ENCODE results near the gene MLLT6. TPM values are rescaled to one million over a fixed set of nuclear protein-coding genes. Genes with fewer than 3 reads are reported as not detected.

Gene MLLT6
- total and polyA plus RNA-seq, 2 of the 4 experiments (the other 2 are of a cell fraction): 7.2 to 21.2 TPM

DNA sequence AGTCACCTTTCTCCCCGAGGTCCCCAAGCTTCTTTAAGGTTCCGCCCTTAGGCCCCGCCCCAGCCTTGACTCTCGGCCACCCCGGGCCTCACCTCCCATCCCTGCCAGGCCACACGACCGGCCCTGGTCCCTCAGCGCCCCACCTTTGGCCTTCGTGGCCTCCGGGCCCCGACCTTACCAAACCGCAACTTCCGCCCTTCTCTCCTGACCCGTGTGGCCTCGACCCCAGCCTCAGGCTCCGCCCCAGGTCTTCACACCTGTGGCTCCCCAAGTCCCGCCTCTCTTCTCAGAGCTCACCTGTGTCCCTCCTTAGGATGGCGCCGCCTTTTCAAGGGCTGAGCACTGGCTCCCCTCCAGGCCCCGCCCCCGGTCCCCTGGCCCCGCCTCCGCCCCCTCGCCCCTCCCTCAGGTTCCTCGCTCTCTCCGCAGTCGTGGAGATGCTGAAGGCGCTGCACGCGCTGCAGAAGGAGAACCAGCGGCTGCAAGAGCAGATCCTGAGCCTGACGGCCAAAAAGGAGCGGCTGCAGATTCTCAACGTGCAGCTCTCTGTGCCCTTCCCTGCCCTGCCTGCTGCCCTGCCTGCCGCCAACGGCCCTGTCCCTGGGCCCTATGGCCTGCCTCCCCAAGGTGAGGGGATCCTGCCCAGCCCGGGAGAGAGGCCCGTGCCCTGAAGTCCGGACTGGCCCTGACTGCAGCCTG lies 15.0 kb downstream of the MLLT6 start:
- Histone ChIP-seq H3K9ac (ENCODE audit: low read depth, low read length) (no peak overlapping the region), H2BK15ac (ENCODE audit: low read depth, low read length) (no peak overlapping the region), H2BK20ac (ENCODE audit: low read depth, low read length) (no peak overlapping the region), H3K18ac (ENCODE audit: low read depth, low read length) (no peak overlapping the region), H3K27me3 (ENCODE audit: control insufficient read depth, insufficient read depth, low read length) (no peaks in the 10 kb centered on the region), H2BK120ac (ENCODE audit: low read depth, low read length) (no peak overlapping the region), H3K9me3 (ENCODE audit: control insufficient read depth, insufficient read depth, low read length) (no peaks in the 10 kb centered on the region), H4K5ac (ENCODE audit: low read depth, low read length) (no peak overlapping the region), H3K79me1 (ENCODE audit: low read depth in 1 of 2, low read length in 2 of 2) (no peaks in the 10 kb centered on the region), H3K36me3 (ENCODE audit: control insufficient read depth, insufficient read depth, low read length) (peaks cover 59% of the 10 kb centered on the region), H3K4me3 (ENCODE audit: insufficient read depth, low read depth, low read length) (no peak overlapping the region), H3K27ac (ENCODE audit: insufficient read depth, low read length) (no peak overlapping the region), H3K4me2 (ENCODE audit: low read depth, low read length) (no peak overlapping the region), H3K4me1 (ENCODE audit: control insufficient read depth, insufficient read depth, low read length) (no peaks in the 10 kb centered on the region; the same call in 1 of the 2 replicates), H3K9me1 (ENCODE audit: insufficient read depth, low read length) (no peaks in the 10 kb centered on the region), H4K91ac (ENCODE audit: insufficient read depth, low read depth, low read length) (no peak overlapping the region), H3K56ac (ENCODE audit: extremely low read depth, insufficient read depth, low read length) (no peak overlapping the region), H3K14ac (replicated peaks; ENCODE audit: low read depth, low read length) (no peak overlapping the region), H2AK5ac (ENCODE audit: low read depth, low read length) (no peak overlapping the region), H3K4ac (ENCODE audit: low read depth, low read length) (no peak overlapping the region), H2AK9ac (replicated peaks; ENCODE audit: low read depth, low read length, poor library complexity) (no peak overlapping the region), H3K23ac (ENCODE audit: low read depth, low read length) (no peak overlapping the region), H2AFZ (replicated peaks; ENCODE audit: low read length, poor library complexity) (no peak overlapping the region), H2BK5ac (ENCODE audit: low read depth, low read length, poor library complexity, severe bottlenecking) (no peak overlapping the region), H4K20me1 (ENCODE audit: insufficient read depth, low read length) (no peaks in the 10 kb centered on the region), H4K8ac (ENCODE audit: low read depth in 2 of 2, low read length in 2 of 2) (no peak overlapping the region)
- DNase-seq (no peak), ATAC-seq (ENCODE audit: low read depth) (no peak)
- in situ Hi-C loops (cut with MboI; ENCODE audit: low sequenced_read_pairs): no loop called here
- TF ChIP-seq MAFK (IDR thresholded peaks at IDR 0.05; ENCODE audit: low read depth, low read length) (no peak), CHD1 (IDR thresholded peaks at IDR 0.05; ENCODE audit: low read depth, low read length) (no peak), FOS (IDR thresholded peaks at IDR 0.05; ENCODE audit: low read depth, low read length) (no peak), MAZ (IDR thresholded peaks at IDR 0.05; ENCODE audit: borderline replicate concordance, low read depth, low read length) (no peak), NFE2L2 (IDR thresholded peaks at IDR 0.05; ENCODE audit: low read depth, low read length) (no peak), RCOR1 (IDR thresholded peaks at IDR 0.05; ENCODE audit: insufficient replicate concordance, low read length) (no peak), BHLHE40 (IDR thresholded peaks at IDR 0.05; ENCODE audit: low read depth, low read length) (no peak), POLR2A (IDR thresholded peaks at IDR 0.05; ENCODE audit: low read depth, low read length) (no peak)
- TF ChIP-seq, protein P1, sequence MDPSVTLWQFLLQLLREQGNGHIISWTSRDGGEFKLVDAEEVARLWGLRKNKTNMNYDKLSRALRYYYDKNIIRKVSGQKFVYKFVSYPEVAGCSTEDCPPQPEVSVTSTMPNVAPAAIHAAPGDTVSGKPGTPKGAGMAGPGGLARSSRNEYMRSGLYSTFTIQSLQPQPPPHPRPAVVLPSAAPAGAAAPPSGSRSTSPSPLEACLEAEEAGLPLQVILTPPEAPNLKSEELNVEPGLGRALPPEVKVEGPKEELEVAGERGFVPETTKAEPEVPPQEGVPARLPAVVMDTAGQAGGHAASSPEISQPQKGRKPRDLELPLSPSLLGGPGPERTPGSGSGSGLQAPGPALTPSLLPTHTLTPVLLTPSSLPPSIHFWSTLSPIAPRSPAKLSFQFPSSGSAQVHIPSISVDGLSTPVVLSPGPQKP (IDR thresholded peaks at IDR 0.05; ENCODE audit: borderline replicate concordance, low read depth, low read length): no peak
- TF ChIP-seq, protein P2, sequence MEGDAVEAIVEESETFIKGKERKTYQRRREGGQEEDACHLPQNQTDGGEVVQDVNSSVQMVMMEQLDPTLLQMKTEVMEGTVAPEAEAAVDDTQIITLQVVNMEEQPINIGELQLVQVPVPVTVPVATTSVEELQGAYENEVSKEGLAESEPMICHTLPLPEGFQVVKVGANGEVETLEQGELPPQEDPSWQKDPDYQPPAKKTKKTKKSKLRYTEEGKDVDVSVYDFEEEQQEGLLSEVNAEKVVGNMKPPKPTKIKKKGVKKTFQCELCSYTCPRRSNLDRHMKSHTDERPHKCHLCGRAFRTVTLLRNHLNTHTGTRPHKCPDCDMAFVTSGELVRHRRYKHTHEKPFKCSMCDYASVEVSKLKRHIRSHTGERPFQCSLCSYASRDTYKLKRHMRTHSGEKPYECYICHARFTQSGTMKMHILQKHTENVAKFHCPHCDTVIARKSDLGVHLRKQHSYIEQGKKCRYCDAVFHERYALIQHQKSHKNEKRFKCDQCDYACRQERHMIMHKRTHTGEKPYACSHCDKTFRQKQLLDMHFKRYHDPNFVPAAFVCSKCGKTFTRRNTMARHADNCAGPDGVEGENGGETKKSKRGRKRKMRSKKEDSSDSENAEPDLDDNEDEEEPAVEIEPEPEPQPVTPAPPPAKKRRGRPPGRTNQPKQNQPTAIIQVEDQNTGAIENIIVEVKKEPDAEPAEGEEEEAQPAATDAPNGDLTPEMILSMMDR (conservative IDR thresholded peaks at IDR 0.05; ENCODE audit: low read depth, low read length): no peak
- CTCF ChIA-PET: no interaction called here
- BruUV-seq (replicated peaks): no TSS peak
- dilution Hi-C loops (cut with HindIII; ENCODE audit: low sequenced_read_pairs, unreplicated experiment): no loop called here
- 76% methylated on average over 13 of the region's 39 CpGs; no CpG with 5 or more reads in 1 of the 2 experiments for WGBS, 2 experiments (ENCODE audit: extremely low coverage in 2 of 2, insufficient read length in 1 of 2)
- POLR2A ChIA-PET (ENCODE audit: unreplicated experiment): no interaction called here
- intact Hi-C loops (cut with micrococcal nuclease): no loop called here
